ENCODE results near the gene SMOC2.

Gene SMOC2

GRCh38 chr6:168415993-168416530, 24.9 kb upstream of the SMOC2 start:
- DNase-seq: no peak

- no peak for DNase-seq
Observed at GRCh38 chr6:168416531-168416930, 24.5 kb upstream of the SMOC2 start.

- DNase-seq: no peak
Observed at GRCh38 chr6:168417191-168417590, 23.8 kb upstream of the SMOC2 start.

- no peak for DNase-seq
Observed at GRCh38 chr6:168417679-168418557, 23.1 kb upstream of the SMOC2 start.

- DNase-seq: no peak
Observed at GRCh38 chr6:168418711-168419121, 22.3 kb upstream of the SMOC2 start.

GRCh38 chr6:168419569-168419968, 21.4 kb upstream of the SMOC2 start:
- DNase-seq: no peak

- DNase-seq: no peak
Observed at GRCh38 chr6:168420084-168420483, 20.9 kb upstream of the SMOC2 start.

- DNase-seq: no peak
Observed at GRCh38 chr6:168420706-168421105, 20.3 kb upstream of the SMOC2 start.

- no peak for DNase-seq
Observed at GRCh38 chr6:168427184-168427583, 13.8 kb upstream of the SMOC2 start.

- DNase-seq: no peak
Observed at GRCh38 chr6:168428052-168428826, 12.7 kb upstream of the SMOC2 start.

GRCh38 chr6:168428863-168429262, 12.1 kb upstream of the SMOC2 start:
- no peak for DNase-seq

- DNase-seq: no peak
Observed at GRCh38 chr6:168432196-168432595, 8.8 kb upstream of the SMOC2 start.

GRCh38 chr6:168433898-168434297, 7.1 kb upstream of the SMOC2 start:
- no peak for DNase-seq

- DNase-seq: no peak
Observed at GRCh38 chr6:168434505-168434904, 6.5 kb upstream of the SMOC2 start.

GRCh38 chr6:168437751-168438150, 3.2 kb upstream of the SMOC2 start:
- no peak for DNase-seq

GRCh38 chr6:168438783-168439520, 2.0 kb upstream of the SMOC2 start:
- no peak for DNase-seq

- no peak for DNase-seq
Observed at GRCh38 chr6:168439794-168440450, 1.1 kb upstream of the SMOC2 start.

GRCh38 chr6:168441434-168442391, 729 bp downstream of the SMOC2 start:
- no peak for DNase-seq

GRCh38 chr6:168442646-168443045, 1.7 kb downstream of the SMOC2 start:
- no peak for DNase-seq

GRCh38 chr6:168447282-168447681, 6.3 kb downstream of the SMOC2 start:
- DNase-seq: no peak

GRCh38 chr6:168447700-168448099, 6.7 kb downstream of the SMOC2 start:
- DNase-seq: no peak

Measured in NCI-H2171 treated with DMSO at 0.1 percent for 48 hours (cell line).